CD4-positive, alpha-beta T cell treated with Interleukin-4 for 1 hour (primary cell): ENCODE measurements around the gene ACAP3.
"Not testable (repeated sequence)": the region's sequence is repeated elsewhere in the genome, so short reads cannot be mapped to it uniquely, and the experiment has no call there.

ENCODE experiments used
- DNase-seq, 2 donors: peaks; one replicate each; pipeline ENCODE4 v3.0.0-alpha.2; 2020 to 2022

Gene ACAP3

DNA sequence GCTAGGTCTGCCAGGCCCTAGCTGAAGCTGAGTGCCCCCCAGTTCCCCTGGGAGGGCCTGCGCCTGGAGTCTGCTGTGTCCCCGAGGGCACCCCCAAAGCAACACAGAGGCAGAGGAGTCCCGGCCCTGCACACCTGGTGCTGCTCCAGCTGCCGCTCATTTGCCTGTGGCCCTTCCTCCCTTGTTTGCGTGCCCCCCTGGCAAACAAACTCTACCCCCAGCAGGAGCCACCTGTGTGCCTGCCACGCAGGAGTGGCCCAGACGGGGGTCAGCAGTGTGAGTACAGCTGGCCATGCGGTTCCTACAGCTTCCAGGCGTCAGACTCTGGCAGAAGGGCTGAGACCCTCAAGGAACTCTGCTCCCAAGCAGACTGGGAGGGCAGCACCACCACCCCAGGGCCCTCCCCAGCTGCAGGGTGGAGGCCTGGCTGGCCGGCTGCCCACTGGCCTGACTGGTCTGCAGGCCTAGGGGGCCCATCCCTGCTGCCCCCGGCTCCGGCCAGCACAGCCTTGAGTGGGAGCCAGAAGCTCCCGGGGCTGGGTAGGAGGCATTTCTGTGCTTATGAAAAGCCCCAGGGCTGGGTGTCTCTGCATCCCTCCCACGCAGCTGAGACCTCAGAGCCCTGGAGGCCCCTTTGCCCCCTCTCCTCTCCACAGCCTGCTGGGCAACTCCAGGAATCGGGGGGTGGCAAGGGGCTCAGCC lies 22.8 kb upstream of the ACAP3 start:
- no peak for DNase-seq

DNA sequence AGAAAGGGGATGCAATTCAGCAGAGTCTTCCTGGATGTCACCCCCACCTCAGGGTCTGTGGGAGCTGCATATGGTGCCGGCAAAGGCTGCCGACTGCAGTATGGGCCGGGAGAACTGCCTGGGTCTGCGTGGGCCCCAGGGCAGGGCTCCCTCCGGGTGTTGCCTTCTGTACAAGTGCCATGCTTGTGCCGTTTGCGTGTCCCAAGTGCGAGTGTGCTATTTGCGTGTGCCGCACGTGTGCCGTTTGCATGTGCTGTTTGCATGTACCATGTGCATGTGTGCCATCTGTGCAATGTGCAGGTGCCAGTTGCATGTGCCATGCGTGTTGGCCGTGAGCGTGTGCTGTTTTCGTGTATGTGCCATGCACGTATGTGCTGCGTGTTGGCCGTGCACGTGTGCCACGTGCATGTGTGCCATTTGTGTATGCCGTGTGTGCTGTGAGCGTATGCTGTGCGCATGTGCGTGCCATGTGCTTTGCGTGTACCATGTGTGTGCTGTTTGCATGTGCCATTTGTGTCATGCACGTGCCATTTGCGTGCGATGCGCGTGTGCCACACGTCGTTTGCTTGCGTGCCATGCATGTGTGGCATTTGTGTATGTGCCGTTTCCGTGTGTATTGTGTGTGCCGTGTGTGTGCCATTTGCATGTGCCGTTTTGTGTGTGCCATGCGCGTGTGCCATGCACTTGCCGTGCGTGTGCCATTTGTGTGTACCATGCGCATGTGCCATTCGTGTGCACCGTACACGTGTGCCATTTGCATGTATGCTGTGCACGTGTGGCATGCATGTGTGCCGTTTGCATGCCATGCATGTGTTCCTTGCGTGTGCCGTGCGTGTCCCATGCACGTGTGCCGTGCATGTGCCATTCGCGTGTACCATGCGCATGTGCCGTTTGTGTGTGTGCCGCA lies 21.8 kb upstream of the ACAP3 start:
- no peak for DNase-seq

DNA sequence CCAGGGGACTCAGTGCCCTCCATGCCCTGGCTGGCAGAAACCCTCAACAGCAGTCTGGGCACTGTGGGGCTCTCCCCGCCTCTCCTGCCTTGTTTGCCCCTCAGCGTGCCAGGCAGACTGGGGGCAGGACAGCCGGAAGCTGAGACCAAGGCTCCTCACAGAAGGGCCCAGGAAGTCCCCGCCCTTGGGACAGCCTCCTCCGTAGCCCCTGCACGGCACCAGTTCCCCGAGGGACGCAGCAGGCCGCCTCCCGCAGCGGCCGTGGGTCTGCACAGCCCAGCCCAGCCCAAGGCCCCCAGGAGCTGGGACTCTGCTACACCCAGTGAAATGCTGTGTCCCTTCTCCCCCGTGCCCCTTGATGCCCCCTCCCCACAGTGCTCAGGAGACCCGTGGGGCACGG lies 20.5 kb upstream of the ACAP3 start:
- no peak for DNase-seq

DNA sequence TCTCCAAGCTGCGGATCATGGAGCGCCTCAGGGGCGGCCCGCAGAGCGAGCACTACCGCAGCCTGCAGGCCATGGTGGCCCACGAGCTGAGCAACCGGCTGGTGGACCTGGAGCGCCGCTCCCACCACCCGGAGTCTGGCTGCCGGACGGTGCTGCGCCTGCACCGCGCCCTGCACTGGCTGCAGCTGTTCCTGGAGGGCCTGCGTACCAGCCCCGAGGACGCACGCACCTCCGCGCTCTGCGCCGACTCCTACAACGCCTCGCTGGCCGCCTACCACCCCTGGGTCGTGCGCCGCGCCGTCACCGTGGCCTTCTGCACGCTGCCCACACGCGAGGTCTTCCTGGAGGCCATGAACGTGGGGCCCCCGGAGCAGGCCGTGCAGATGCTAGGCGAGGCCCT lies 19.6 kb upstream of the ACAP3 start:
- DNase-seq: no peak

DNA sequence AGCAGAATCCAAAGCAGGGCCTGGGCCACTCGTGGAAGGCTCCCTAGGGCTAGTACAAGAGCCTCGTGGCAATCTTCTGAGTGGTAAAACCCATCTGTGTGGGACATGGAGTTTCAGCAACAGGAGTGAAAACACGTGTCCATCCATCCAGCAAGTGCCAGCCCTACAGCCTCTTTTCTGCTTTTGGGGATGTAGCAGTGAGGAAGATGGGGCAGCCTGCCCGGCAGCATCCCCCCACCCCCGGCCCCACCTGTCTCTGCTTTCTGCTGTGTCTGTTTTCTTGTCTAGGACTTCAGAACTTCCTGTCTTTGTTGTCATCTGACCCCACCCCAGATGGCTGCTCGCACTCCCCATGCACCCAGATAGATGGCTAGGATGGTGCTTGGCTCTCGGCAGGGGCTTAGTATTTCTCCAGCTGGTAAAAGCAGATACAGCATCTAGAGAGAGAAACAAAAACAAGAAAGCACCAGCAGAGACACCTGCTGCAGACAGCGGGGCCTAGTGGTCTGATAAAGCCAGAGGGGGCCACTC lies 18.4 kb upstream of the ACAP3 start:
- DNase-seq: no peak

DNA sequence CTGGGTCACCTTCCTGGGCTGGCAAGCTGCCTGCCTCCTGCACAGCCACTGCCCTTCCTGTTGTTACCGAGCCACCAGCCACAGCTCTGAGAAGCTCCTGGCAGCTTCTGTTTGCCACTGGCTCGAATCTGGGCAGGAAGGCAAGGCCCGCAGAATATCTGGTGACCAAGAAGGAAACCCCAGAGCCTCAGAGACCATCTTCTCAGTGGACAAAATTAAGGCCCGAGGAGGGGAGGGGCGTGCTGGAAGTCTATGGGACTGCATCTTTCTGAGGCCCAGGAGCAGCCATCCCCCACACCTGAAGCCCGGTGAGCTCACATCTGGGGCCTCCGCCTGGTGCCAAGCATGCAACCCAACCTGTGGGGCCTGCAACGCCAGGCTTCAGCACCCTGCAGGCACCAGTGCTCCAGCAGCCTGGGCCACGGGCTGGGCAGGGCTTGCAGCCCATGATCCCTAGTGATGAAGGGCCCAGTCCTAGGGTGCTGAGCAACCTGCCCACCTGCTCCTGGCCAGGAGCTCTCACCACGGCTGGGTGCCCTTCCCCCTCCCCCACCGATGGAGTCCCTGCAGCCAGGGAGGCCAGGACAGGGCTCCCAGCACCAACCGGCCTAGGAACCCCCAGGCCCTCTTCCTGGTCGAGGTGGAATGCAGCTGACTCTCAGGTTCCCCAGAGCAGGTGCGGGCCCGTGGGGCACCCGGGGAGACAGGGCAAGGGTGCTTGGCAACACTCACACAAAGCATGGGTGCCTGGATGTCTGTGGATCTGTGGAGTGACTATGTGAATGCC lies 17.8 kb upstream of the ACAP3 start:
- no peak for DNase-seq

DNA sequence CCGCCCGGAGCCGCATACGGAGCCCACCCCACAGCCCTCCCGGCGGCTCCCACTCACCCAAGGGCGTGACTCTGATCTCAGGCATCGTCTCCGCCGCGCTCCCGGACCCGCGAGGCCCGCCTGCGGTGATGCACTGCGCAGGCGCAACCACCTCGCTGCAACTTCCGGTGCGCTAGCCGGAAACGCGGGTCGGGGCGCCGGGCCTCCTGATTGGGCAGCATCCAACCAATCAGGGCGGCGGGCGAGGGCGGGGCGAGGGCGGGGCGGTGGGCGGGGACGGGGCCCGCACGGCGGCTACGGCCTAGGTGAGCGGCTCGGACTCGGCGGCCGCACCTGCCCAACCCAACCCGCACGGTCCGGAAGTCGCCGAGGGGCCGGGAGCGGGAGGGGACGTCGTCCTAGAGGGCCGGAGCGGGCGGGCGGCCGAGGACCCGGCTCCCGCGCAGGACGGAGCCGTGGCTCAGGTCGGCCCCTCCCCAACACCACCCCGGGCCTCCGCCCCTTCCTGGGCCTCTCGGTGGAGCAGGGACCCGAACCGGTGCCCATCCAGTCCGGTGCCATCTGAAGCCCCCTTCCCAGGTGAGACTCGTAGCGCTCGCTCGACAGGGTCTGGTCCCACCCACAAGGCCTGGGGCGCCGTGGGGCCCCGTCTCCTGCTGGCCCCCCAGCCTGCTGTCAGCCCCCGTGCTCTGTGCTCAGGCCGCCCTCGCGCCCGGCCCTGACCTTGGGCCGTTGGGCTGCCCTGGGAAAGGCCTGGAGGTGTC lies 17.0 kb upstream of the ACAP3 start, which contains the start of the genes CPTP and INTS11:
Gene CPTP, plus strand, starts transcription at position 279 of the 764 bp plus-strand sequence. CDS start 2,109 bp downstream, outside the sequence.
Gene INTS11, minus strand, starts transcription at position 137 of the 764 bp plus-strand sequence. Its CDS starts 52 bp downstream, at position 85.
- DNase-seq: peak; percentile 95

DNA sequence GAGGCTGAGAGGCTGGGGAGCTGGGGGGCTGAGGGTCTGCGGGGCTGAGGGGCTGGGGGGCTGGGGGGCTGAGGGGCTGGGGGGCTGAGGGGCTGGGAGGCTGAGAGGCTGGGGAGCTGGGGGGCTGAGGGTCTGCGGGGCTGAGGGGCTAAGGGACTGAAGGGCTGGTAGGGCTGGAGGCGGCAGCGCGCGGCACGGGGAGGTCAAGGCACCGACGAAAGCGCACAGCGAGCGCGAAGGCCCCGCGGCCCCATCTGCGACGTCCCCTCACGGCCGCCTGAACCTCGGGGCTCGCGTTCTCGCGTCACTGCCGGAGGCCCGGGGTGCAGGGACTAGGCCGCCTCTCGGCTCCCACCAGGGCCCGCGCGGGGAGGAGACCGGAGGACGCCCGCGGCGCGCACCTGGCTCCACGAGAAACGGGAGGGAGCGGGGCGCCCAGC lies 16.4 kb upstream of the ACAP3 start:
- no peak for DNase-seq

DNA sequence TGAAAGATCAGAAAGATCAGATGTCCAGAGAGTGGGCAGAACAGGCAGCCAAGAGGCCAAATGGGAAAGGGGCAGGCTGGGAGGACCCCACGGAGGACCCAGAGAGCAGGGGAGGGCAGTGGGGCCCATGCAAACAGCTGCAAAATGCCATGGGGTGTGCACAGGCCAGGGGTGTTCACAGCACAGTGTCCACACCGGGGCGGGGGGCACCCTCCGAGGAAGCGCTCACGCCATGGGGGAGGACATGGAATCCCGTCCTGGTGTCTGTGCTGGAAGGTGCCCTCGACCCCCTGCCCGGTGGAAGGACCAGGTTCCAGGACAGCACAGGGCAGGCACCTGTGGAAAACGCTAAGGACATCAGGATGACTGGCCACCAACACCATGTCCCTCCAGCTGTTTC lies 15.2 kb upstream of the ACAP3 start:
- no peak for DNase-seq

DNA sequence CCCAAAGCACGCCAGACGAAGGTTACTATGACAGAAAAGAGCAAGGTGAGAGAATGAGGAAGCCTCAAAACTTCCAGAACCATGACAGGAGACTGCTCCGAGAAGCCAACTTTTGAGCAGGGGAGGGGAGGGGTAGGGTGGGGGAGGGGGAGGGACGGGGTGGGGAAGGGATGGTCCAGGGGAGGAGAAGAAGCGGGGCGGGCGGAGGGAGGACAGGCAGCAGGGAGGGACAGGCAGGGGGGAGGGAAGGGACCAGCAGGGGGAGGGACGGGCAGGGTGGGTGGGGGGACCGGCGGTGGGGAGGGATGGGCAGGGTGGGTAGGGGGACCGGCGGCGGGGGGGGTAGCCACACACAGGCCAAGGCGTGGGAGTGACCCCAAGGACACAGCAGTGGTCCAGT lies 14.7 kb upstream of the ACAP3 start:
- no peak for DNase-seq

DNA sequence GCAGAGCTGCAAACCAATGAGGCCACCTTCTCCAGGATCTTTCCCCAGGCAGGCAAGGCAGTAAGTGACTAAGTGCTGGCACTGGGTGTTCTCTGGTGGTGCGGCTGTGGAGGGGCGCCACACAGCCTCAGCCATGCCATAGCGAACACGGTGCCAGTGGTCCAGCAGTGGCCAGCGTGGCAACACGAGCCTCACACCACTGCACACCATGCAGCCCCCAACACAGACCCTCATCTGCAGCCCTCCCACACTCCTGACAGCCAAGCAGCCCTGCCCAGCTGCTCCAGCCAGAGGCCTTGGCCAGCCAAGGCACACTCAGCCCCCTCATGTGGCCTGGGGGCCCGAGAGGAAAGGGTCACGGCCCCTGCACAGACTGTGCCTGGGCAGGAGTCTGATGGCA lies 13.7 kb upstream of the ACAP3 start:
- DNase-seq: no peak

DNA sequence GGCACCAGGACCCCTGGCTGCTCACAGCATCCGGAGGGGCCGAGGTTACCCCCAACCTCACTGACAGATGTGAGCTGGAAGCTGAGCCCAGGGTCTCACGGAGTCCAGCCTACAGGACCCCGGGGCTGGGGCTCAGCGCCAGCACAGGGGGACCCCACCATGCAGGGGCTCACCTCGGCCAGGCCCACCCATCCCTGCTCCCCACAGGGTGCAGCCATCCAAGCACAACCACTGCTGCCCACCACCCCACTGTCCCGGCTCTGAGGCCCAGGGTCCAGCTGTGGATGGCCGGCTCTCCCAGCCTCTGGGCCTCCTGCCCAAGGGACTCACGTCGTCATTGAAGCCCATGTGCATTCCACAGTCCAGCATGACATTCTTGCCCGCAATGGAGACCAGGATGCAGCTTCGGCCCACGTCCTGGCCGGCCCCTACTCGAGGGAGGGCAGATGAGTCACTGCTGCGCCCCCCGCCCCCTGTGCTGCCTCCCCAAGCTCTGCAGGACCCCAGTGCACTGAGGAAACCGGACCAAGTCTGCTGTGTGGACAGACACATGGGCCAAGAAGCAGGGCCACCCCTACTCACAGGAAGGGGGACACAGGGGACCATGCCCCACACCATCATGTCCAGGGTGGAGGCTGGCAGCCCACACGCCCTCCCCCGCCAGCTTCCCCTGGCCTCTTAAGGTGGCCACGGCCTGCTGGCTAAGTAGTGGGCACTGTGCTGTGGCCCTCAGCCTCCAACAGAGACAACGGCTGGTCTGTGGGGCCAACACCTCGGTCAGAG lies 13.1 kb upstream of the ACAP3 start:
- DNase-seq: no peak

DNA sequence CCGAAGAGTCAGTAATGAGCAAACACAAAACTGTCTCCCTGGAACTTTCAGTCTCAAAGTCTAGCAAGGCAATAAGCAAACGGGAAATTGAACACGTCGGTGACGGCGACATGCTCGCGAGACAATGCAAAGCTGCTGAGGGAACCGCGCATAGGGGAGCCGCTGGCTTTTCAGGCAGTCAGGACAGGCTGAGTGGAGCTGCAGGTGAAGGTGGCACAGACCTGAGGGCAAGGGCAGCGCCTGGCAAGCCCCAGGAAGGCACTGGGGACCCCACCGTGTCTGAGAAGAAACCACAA lies 11.9 kb upstream of the ACAP3 start:
- no peak for DNase-seq

DNA sequence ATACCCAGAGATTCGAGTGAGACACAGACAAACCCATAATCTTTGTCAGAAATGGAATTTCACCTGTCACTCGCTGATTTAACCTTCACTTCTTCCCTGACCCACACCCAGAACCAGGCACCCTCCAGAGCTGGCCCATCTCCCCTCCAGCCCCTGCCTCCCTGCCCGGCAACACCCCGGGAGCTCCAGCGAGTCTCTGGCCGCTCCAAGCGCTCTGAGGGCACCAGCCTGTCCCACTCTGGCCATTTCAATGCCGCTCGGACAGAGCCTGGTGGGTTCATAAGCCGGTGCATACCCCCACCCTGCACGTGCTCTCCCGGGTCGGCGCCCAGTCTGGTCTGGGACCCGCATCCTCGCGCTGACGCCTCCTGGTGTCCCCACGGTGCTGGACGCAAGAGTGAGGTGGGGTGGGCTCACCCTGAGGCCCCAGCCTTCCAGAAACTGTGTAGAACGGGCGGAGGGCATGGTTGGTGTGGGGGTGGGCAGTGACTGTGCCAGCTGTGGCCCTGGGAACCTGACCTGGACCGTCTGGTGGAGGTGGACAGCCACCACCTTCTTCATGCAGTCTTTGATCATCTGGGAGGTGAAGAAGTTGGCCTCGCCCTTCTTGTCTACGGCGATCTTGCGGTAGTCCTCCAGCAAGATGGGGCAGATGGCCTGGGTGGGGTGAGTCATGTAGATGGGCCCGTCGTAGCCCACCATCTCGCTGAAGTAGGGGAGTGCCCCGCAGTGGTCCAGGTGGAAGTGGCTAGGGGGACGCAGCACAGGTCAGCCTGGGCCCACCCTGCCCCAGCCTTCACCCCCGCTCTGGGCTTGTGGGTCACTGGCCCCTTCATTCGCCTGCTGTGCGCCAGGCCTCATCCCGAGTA lies 11.3 kb upstream of the ACAP3 start:
- no peak for DNase-seq

DNA sequence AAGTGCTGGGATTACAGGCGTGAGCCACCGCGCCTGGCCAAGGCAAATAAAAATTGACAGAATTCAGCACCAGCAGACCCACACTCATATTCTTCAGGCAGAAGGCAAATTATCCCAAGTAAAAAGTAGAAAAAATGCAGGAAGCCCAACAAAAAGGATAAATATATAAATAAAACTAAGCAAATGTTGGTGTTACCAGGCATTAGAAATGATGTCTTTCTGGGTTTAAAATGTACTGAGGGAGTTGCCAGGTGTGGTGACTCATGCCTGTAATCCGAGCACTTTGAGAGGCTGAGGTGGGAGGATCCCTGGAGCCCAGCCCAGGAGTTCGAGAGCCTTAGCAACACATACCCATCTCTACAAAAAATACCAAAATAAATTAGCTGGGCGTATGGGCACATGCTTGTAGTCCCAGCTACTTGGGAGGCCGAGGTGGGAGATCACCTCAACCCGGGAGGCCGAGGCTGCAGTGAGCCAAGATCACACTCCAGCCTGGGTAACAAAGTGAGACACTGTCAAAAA lies 10.5 kb upstream of the ACAP3 start:
- DNase-seq: no peak

DNA sequence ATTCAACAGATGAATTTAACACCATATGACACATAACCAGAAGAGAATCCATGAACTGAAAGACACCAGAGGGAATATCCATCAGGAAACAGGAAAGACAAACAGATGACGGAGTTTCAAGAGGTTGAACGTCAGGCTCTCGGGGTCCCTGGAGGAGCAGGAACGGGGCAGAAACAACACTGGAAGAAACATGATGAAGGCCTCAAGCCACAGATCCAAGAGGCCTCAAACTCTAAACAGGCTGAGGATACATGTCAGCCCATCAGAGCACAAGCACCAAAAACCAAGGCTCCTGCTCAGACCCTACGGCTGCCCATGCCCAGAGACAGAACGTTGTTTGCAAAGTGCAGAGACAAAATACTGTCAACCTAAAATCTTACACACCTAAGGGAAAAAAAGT lies 9.7 kb upstream of the ACAP3 start:
- no peak for DNase-seq

DNA sequence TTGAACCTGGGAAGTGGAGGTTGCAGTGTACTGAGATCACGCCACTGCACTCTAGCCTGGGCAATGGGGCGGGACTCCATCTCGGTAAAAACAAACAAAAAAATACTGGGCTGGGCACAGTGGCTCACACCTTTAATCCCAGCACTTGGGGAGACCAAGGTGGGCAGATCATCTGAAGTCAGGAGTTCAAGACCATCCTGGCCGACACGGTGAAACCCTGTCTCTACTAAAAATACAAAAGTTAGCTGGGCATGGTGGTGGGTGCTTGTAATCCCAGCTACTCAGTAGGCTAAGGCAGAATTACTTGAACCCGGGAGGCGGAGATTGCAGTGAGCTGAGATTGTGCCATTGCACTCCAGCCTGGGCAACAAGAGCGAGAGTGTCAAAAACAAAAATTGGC lies 8.5 kb upstream of the ACAP3 start:
- DNase-seq: not testable (repeated sequence)

DNA sequence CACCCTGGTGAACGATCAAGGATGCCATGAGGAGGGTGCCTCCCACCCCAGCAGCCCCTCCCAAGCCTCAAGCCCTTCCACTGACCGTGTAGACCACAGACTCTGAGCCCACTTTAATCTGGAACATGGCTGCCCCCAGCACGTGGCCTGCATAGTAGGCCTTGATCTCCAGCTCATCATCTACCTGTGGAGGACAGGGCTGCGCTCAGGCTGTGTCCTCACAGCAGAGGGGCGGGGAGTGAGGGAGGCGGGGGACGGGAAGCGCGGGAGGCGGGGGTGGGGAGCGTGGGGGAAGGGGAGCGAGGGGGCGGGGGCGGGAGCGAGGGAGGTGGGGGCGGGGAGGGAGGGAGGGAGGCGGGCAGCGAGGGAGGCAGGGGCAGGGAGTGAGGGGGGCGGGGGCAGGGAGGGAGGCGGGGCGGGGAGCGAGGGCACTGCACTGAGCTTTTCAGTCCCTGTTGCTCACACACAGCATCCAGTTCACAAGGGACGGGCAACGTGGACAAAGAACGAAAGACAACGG lies 7.8 kb upstream of the ACAP3 start:
- no peak for DNase-seq

DNA sequence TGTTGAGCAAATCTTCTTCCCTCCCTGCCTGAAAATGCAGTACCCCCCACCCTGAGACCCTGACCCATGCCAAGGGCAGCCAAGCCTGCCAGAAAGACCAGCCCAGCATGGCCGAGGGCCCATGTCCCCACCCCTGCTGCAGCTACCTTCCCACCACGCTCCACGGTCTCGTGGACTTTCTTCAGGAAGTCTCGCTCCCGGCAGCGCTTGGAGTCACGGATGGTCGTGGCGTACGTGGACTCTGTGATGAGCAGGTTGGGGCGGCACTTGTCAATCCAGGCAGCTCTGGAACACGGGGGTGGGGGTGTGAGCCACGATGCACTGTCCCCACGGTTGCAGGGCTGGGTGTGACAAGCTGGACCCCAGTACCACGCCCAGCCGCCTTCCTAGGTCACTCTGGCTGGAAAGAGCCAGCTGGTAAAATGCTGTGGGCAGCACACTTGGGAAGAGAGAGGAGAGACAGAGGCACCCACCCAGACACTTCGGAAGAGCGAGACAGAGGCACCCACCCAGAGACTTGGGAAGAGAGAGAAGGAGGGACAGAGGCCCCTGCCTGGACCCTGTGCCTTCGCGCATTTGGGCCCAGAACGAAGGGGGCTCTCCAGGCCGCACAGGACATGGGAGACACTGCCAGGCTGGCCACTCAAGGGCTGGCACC lies 7.1 kb upstream of the ACAP3 start:
- DNase-seq: no peak

DNA sequence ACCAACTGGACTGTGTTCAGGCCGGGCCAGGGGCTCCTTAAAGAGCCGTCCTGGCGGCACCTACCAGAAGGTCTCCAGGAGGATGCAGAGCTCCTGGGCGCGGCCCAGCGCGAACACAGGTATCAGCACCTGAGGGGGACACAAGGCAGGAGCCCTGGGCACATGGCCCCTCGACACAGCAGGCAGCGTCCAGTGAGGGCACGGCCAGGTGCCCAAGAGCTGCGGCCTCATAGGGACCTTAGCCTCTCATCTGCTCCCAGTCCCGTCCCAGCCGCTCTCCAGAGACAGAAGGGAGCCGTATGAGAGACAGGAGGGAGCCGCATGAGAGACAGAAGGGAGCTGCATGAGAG lies 6.5 kb upstream of the ACAP3 start:
- DNase-seq: no peak
